GM12878 (cell line): ENCODE results near the gene FREY1.

Experiments used
- CREB1 ChIP-seq: IDR thresholded peaks from 2 replicates; pipeline ENCODE4 v1.6.1; 2012; ENCODE audit warnings: low read depth, mild to moderate bottlenecking, inconsistent platforms
- EGR1 ChIP-seq, 2 experiments: IDR thresholded peaks; 1 replicate in 1 of 2; 2 replicates in 1 of 2; pipeline ENCODE4 v1.6.1; 2011 to 2012; ENCODE audit warnings: low read depth in 2 of 2, low read length in 2 of 2, borderline replicate concordance in 1 of 2, mild to moderate bottlenecking in 1 of 2, moderate library complexity in 1 of 2
- JUNB ChIP-seq: IDR thresholded peaks from 2 replicates; pipeline ENCODE4 v1.6.1; 2016; ENCODE audit warnings: antibody characterized with exemption, mild to moderate bottlenecking
- POLR2A ChIP-seq: IDR thresholded peaks from 2 replicates; pipeline ENCODE4 v1.6.1; 2011; ENCODE audit warnings: low read depth, mild to moderate bottlenecking, low read length
- RAD21 ChIP-seq: IDR thresholded peaks from 2 replicates; pipeline ENCODE4 v1.6.1; 2011; ENCODE audit warnings: mild to moderate bottlenecking, low read depth, low read length, moderate library complexity; ENCODE audit not compliant: insufficient read depth
- ZSCAN29 ChIP-seq: fragments of 450-650 bp; IDR thresholded peaks from 2 replicates; pipeline ENCODE4 v1.6.1; 2017; ENCODE audit warnings: mild to moderate bottlenecking, moderate library complexity
- TF ChIP-seq, protein P1 (sequence below), 3 experiments: IDR thresholded peaks in 2 of 3; conservative IDR thresholded peaks in 1 of 3; 2 replicates each; pipeline ENCODE4 v1.5.1; 2011; ENCODE audit warnings: low read depth in 3 of 3, low read length in 3 of 3, mild to moderate bottlenecking in 3 of 3, control low read depth in 2 of 3, moderate library complexity in 2 of 3, inconsistent platforms in 1 of 3, mixed read lengths in 1 of 3; ENCODE audit not compliant: control insufficient read depth in 2 of 3, insufficient read depth in 1 of 3; ENCODE audit errors: extremely low read depth in 1 of 3
- TF ChIP-seq, protein P2 (sequence below): IDR thresholded peaks from 2 replicates; pipeline ENCODE4 v1.6.1; 2012; ENCODE audit warnings: low read depth, low read length, improper control_type of control experiment

DNA sequence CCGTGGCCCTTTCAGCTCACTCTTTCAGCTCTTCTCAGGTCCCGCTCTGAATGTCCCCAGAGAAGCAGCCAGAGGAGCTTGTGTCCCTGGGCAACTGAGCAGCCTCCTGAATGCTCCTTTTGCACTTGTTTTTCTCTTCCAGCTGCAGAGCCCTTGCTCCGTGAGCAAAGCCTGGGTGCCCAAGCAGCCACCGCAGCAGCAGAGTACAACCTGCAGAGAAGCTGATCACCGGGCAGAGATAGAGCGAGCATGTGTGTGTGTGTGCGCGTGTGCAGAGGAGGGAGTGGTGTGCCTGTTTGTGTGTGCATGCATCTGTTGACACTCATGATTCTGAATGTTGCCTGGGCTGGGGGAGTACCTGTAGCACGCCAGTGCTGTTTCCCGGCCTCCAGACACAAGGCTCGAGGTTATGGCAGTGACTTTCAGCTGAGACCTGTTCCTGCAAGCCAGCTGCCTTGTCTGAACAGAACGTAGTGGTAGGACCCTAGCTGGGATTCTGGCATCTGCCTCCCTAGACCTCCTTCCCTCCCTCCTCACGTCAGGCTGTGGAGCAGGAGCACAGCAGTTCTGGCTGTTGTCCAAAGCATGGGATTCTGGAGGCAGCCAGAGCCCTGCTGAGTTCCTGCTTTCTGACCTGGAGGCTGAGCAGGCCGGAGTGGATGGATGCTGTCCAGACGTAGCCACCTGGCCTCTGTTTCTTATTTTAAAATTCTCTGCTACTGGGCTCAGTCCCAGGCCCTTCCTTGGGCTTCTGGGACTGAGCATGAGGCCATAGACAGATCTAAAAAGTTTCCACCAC is 26.1 kb downstream of the FREY1 start:
- TF ChIP-seq, protein P1, sequence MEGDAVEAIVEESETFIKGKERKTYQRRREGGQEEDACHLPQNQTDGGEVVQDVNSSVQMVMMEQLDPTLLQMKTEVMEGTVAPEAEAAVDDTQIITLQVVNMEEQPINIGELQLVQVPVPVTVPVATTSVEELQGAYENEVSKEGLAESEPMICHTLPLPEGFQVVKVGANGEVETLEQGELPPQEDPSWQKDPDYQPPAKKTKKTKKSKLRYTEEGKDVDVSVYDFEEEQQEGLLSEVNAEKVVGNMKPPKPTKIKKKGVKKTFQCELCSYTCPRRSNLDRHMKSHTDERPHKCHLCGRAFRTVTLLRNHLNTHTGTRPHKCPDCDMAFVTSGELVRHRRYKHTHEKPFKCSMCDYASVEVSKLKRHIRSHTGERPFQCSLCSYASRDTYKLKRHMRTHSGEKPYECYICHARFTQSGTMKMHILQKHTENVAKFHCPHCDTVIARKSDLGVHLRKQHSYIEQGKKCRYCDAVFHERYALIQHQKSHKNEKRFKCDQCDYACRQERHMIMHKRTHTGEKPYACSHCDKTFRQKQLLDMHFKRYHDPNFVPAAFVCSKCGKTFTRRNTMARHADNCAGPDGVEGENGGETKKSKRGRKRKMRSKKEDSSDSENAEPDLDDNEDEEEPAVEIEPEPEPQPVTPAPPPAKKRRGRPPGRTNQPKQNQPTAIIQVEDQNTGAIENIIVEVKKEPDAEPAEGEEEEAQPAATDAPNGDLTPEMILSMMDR (IDR thresholded peaks at IDR 0.05 in 2 of 3, conservative IDR thresholded peaks at IDR 0.05 in 1 of 3; ENCODE audit: control insufficient read depth in 2 of 3, extremely low read depth in 1 of 3, insufficient read depth in 1 of 3, low read depth in 3 of 3, low read length in 3 of 3): no peak
- no peak for TF ChIP-seq JUNB
- no peak for TF ChIP-seq CREB1
- no peak for TF ChIP-seq POLR2A
- TF ChIP-seq ZSCAN29: no peak
- TF ChIP-seq, protein P2, sequence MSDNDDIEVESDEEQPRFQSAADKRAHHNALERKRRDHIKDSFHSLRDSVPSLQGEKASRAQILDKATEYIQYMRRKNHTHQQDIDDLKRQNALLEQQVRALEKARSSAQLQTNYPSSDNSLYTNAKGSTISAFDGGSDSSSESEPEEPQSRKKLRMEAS: no peak
- TF ChIP-seq EGR1 (IDR thresholded peaks at IDR 0.05; ENCODE audit: borderline replicate concordance in 1 of 2, low read depth in 2 of 2, low read length in 2 of 2): no peak
- TF ChIP-seq RAD21: no peak
